OCI-LY1 (cell line): ENCODE measurements around the gene USP19.

ENCODE experiments used
- CTCF ChIP-seq: fragments of 200-600 bp; sonication (generic), shearing (Covaris generic); IDR thresholded peaks from 2 replicates; pipeline ENCODE4 v1.5.1; 2017; ENCODE audit warnings: mild to moderate bottlenecking, antibody characterized with exemption, low read length, moderate library complexity, mixed read lengths
- EZH2 ChIP-seq: fragments of 200-600 bp; sonication (generic), shearing (Covaris generic); IDR thresholded peaks from 2 replicates; pipeline ENCODE4 v1.8.0; 2017; ENCODE audit warnings: borderline replicate concordance, mixed run types, mild to moderate bottlenecking, antibody characterized with exemption, low read length, moderate library complexity, mixed read lengths

- TF ChIP-seq CTCF (no peak), EZH2 (no peak)
These were observed 11.4 kb upstream of the USP19 start for GRCh38 chr3:49132073-49132436.
